Measurements from ENCODE around the gene SIRPG. TPM values are rescaled to one million over a fixed set of nuclear protein-coding genes. Genes with fewer than 3 reads are reported as not detected.

Gene SIRPG
- total and polyA plus RNA-seq, 4 experiments from 2014 or later, result 32.4 to 211 (median 85.2) TPM

DNA sequence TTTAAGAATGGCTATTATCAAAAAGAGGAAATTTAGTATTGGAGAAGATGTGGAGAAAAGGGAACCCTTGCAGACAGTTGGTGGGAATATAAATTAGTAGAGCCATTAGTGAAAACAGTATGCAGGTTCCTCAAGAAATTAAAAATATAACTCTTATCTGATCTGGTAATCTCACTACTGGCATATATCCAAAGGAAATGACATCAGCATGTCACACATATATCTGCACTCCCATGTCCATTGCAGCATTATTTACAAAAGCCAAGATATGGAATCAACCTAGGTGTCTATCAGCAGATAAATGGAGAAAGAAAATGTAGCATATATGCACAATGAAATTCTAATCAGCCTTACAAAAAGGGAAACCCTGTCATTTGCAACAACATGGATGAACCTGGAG, 2.6 kb downstream of the SIRPG start:
- peaks cover 96% of the 10 kb centered on the region for H3K4me1 ChIP-seq (ENCODE audit: insufficient read depth, low read length)

DNA sequence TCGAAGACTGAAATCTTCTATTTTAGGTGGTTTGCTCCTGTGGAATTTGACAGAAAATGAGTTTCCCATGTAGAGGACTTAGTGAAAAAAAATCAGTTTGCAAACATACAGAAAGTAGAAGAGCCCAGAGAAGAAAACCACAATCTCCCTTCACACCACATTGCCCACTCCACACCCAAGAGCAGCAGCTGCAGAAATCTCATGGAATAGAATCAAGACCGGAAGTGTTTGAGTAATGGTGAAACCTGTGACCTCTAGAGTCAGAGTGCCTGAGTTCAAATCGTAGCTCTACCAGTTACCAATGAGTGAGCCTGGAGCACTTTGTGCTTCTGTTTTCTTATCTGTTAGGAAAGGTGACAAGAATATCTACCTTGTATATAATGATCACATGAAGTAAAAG, 4.6 kb downstream of the SIRPG start:
- peaks cover 42 to 56% of the 10 kb centered on the region in 2 donors for H3K36me3 Mint-ChIP-seq
- ChIA-PET CTCF (ENCODE audit: partially characterized antibody) (no interaction called here), POLR2A (ENCODE audit: partially characterized antibody) (interaction anchor here (1.0 to 6.1 kb wide), 2 partner anchors 13 to 22 kb away, joined by 3 to 37 read pairs; no protein-coding TSS in a partner anchor)
- intact Hi-C loops (cut with micrococcal nuclease), result loop anchor here (5.0 kb wide), 1 partner anchor 34 kb away; no protein-coding TSS in a partner anchor
- H3K27ac Mint-ChIP-seq, result peak overlapping the region; percentile 33 to 90 (median 79)
- H3K36me3 ChIP-seq (ENCODE audit: insufficient read depth, low read length), result peaks cover 8% of the 10 kb centered on the region
- peaks cover 78% of the 10 kb centered on the region for H3K4me1 ChIP-seq (ENCODE audit: insufficient read depth, low read length)
- H3K27ac ChIP-seq (ENCODE audit: low read depth, low read length), result no peak overlapping the region
- no peak for DNase-seq
- peaks cover 57 to 85% (median 73%) of the 10 kb centered on the region in 4 donors for H3K4me1 Mint-ChIP-seq
- no peak overlapping the region for H3K4me3 ChIP-seq (ENCODE audit: low read length in 2 of 2)
- no peaks in the 10 kb centered on the region for H3K9me3 ChIP-seq (ENCODE audit: control insufficient read depth in 1 of 2, low read length in 2 of 2)
- H3K27me3 ChIP-seq (ENCODE audit: insufficient read depth, low read length), result no peaks in the 10 kb centered on the region
- peak overlapping the region; percentile 53 to 90 (median 80) for H3K4me3 Mint-ChIP-seq
- H3K9me3 Mint-ChIP-seq, result peaks cover 0 to 18% (median 3%) of the 10 kb centered on the region in 8 donors
- H3K27me3 Mint-ChIP-seq, result no peaks in the 10 kb centered on the region

More for the DNA sequence above, 2.6 kb downstream of the SIRPG start:
- Histone ChIP-seq H3K27ac (ENCODE audit: low read depth, low read length) (peak overlapping the region; percentile 56), H3K9me3 (ENCODE audit: control insufficient read depth in 1 of 2, low read length in 2 of 2) (no peaks in the 10 kb centered on the region), H3K27me3 (ENCODE audit: insufficient read depth, low read length) (no peaks in the 10 kb centered on the region), H3K4me3 (ENCODE audit: low read length in 2 of 2) (peak overlapping the region; percentile 39 to 52), H3K36me3 (ENCODE audit: insufficient read depth, low read length) (peaks cover 4% of the 10 kb centered on the region)
- H3K4me3 Mint-ChIP-seq, result peak overlapping the region; percentile 77 to 87 (median 86)
- CTCF ChIA-PET (ENCODE audit: partially characterized antibody), result interaction anchor here (1.2 kb wide), 1 partner anchor 121 kb away, joined by 4 read pairs; no protein-coding TSS in a partner anchor
- peak in 4 of 5 donors; percentile 53 to 69 (median 61) for DNase-seq
- POLR2A ChIA-PET (ENCODE audit: partially characterized antibody), result interaction anchor here (6.1 kb wide), 1 partner anchor 11 kb away, joined by 37 read pairs; no protein-coding TSS in a partner anchor
- intact Hi-C loops (cut with micrococcal nuclease), result loop anchor here (5.0 kb wide), 2 partner anchors 32 to 77 kb away; no protein-coding TSS in a partner anchor
- peaks cover 27 to 42% of the 10 kb centered on the region in 2 donors for H3K36me3 Mint-ChIP-seq
- H3K27me3 Mint-ChIP-seq, result no peaks in the 10 kb centered on the region
- peak overlapping the region; percentile 82 to 94 (median 87) for H3K27ac Mint-ChIP-seq
- H3K9me3 Mint-ChIP-seq, result peaks cover 0 to 18% (median 3%) of the 10 kb centered on the region in 8 donors
- peaks cover 71 to 93% (median 84%) of the 10 kb centered on the region in 4 donors for H3K4me1 Mint-ChIP-seq

GRCh38 chr20:1652104-1652503, 5.5 kb downstream of the SIRPG start:
- DNase-seq, result no peak
- intact Hi-C loops (cut with micrococcal nuclease), result loop anchor here (5.0 kb wide), 1 partner anchor 35 kb away; no protein-coding TSS in a partner anchor
- Mint-ChIP-seq H3K4me3 (peak overlapping the region; percentile 1 to 92 (median 70)), H3K9me3 (peaks cover 0 to 18% (median 3%) of the 10 kb centered on the region in 8 donors), H3K27ac (peak overlapping the region; percentile 11 to 87 (median 65)), H3K4me1 (peaks cover 62 to 87% (median 71%) of the 10 kb centered on the region in 4 donors), H3K36me3 (peaks cover 45 to 64% of the 10 kb centered on the region in 2 donors), H3K27me3 (no peaks in the 10 kb centered on the region)
- no peaks in the 10 kb centered on the region for H3K27me3 ChIP-seq (ENCODE audit: insufficient read depth, low read length)
- no peaks in the 10 kb centered on the region for H3K9me3 ChIP-seq (ENCODE audit: control insufficient read depth in 1 of 2, low read length in 2 of 2)
- H3K27ac ChIP-seq (ENCODE audit: low read depth, low read length), result no peak overlapping the region
- H3K36me3 ChIP-seq (ENCODE audit: insufficient read depth, low read length), result peaks cover 15% of the 10 kb centered on the region
- H3K4me1 ChIP-seq (ENCODE audit: insufficient read depth, low read length), result peaks cover 78% of the 10 kb centered on the region
- ChIA-PET POLR2A (ENCODE audit: partially characterized antibody) (interaction anchor here (1.2 to 6.1 kb wide), 7 partner anchors 7 to 28 kb away, joined by 4 to 37 read pairs (median 8); no protein-coding TSS in a partner anchor), CTCF (ENCODE audit: partially characterized antibody) (interaction anchor here (1.2 to 3.0 kb wide), 2 partner anchors 82 to 96 kb away, joined by 3 to 7 read pairs; no protein-coding TSS in a partner anchor)
- no peak overlapping the region for H3K4me3 ChIP-seq (ENCODE audit: low read length in 2 of 2)

DNA sequence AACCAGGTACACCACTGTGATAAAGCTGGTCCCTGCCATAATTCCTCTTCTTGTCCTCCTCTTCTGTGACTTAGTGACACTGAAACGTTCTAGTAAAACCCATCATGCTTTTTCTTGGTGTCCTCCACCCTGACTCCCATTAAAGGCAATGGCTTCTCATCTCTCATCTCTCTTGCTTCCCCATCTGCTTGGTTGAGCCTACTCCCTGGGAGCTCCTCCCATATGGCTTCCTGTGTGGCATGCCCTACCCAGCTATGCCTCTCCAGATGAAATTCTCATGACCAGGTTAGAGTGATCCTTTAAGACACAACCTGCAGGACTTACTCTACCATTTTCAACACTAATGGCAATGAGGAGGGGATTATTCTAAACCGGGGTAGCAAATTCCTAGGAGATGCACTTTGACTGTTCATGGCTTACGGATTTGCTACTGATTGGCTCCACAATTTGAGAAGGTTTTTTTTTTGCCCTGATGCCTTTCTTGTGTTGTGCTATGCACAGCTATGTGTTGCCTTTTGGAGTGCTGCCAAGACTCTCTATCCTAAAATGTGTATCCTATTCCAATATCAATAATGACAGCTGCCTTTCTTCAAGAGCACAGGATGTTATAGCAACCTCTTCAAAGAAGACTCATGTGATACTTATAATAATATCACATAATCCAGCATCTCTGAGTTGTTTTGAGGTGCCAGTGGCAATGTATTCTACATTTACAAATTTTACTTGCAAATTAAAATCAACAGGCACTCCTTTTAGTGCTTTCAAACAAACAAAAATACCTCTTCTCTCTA, 6.1 kb downstream of the SIRPG start:
- POLR2A ChIA-PET (ENCODE audit: partially characterized antibody), result interaction anchor here (0.8 to 2.7 kb wide), 12 partner anchors 8 to 29 kb away, joined by 3 to 19 read pairs (median 6); no protein-coding TSS in a partner anchor
- CTCF ChIA-PET (ENCODE audit: partially characterized antibody), result interaction anchor here (1.1 to 3.0 kb wide), 3 partner anchors 20 to 96 kb away, joined by 3 to 7 read pairs (median 3); no protein-coding TSS in a partner anchor
- Mint-ChIP-seq H3K4me3 (peak overlapping the region; percentile 1 to 92 (median 81)), H3K36me3 (peaks cover 50 to 66% of the 10 kb centered on the region in 2 donors), H3K27ac (peak overlapping the region; percentile 31 to 87 (median 80)), H3K4me1 (peaks cover 62 to 88% (median 71%) of the 10 kb centered on the region in 4 donors), H3K27me3 (no peaks in the 10 kb centered on the region), H3K9me3 (peaks cover 0 to 18% (median 3%) of the 10 kb centered on the region in 8 donors)
- Histone ChIP-seq H3K36me3 (ENCODE audit: insufficient read depth, low read length) (peaks cover 15% of the 10 kb centered on the region), H3K4me3 (ENCODE audit: low read length in 2 of 2) (peak overlapping the region in 1 of 2 donors; percentile 20), H3K27ac (ENCODE audit: low read depth, low read length) (no peak overlapping the region), H3K9me3 (ENCODE audit: control insufficient read depth in 1 of 2, low read length in 2 of 2) (no peaks in the 10 kb centered on the region), H3K4me1 (ENCODE audit: insufficient read depth, low read length) (peaks cover 79% of the 10 kb centered on the region), H3K27me3 (ENCODE audit: insufficient read depth, low read length) (no peaks in the 10 kb centered on the region)
- DNase-seq, result no peak
- intact Hi-C loops (cut with micrococcal nuclease), result loop anchor here (1.0 to 5.0 kb wide), 3 partner anchors 9 to 36 kb away; no protein-coding TSS in a partner anchor

DNA sequence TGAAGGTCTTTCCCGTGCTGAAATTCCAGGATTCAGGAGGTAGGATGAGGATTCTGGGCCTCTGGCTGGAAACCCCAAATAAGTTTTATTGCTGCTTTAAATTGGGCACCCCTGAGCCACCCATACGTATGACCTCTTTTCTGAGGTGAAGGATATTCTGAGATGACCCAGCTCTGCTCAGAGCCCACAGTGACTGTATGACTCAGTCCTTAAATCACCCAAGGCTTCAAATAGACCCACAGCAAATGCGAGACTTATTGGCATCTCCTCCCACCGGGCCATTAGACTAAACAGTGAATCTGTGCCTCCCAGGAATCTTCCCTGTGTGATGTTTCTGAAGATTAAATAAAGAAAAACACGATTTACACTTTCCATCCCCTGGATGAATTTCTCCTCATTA, 9.5 kb downstream of the SIRPG start:
- peaks cover 49 to 68% of the 10 kb centered on the region in 2 donors for H3K36me3 Mint-ChIP-seq
- ChIA-PET CTCF (ENCODE audit: partially characterized antibody) (interaction anchor here (1.4 to 1.9 kb wide), 3 partner anchors 17 to 129 kb away, joined by 3 to 7 read pairs (median 3); no protein-coding TSS in a partner anchor), POLR2A (ENCODE audit: partially characterized antibody) (interaction anchor here (1.3 to 2.2 kb wide), 4 partner anchors 10 to 23 kb away, joined by 4 to 8 read pairs (median 5); partner anchors contain the start of gene SIRPG)
- no peak overlapping the region for H3K27ac ChIP-seq (ENCODE audit: low read depth, low read length)
- no peaks in the 10 kb centered on the region for H3K9me3 ChIP-seq (ENCODE audit: control insufficient read depth in 1 of 2, low read length in 2 of 2)
- H3K4me1 ChIP-seq (ENCODE audit: insufficient read depth, low read length), result peaks cover 66% of the 10 kb centered on the region
- peaks cover 0 to 10% (median 2%) of the 10 kb centered on the region in 8 donors for H3K9me3 Mint-ChIP-seq
- no peak for DNase-seq
- no peak overlapping the region for H3K4me3 ChIP-seq (ENCODE audit: low read length in 2 of 2)
- H3K4me1 Mint-ChIP-seq, result peaks cover 46 to 78% (median 54%) of the 10 kb centered on the region in 4 donors
- H3K27me3 Mint-ChIP-seq, result no peaks in the 10 kb centered on the region
- peak overlapping the region in 4 of 7 donors; percentile 27 to 76 (median 54) for H3K27ac Mint-ChIP-seq
- H3K4me3 Mint-ChIP-seq, result peak overlapping the region in 1 of 8 donors; percentile 57
- intact Hi-C loops (cut with micrococcal nuclease), result no loop called here
- no peaks in the 10 kb centered on the region for H3K27me3 ChIP-seq (ENCODE audit: insufficient read depth, low read length)
- peaks cover 32% of the 10 kb centered on the region for H3K36me3 ChIP-seq (ENCODE audit: insufficient read depth, low read length)

DNA sequence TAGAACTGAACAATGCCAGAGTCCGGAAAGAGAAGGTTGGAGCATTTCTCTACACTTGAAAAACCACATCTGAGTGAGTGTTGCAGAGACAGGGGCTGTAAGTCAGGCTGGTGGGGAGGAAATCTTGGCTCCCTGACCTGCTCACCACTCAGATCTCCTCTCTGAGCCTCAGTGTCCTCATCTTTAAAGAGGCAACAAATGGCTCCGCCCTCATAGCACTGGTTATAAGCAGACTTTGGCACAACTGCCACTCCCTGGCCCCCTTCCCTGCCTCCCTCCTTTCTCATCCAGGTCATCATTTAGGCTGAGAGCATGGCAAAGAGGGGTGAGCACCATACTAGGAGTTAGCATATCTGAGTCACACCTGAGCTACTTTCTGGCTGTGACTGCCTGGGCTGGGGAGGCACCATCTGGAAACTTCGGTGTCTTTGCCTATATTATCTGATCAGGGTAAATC, 10.6 kb downstream of the SIRPG start:
- Mint-ChIP-seq H3K4me3 (peak overlapping the region in 7 of 8 donors; percentile 49 to 81 (median 65)), H3K9me3 (peaks cover 0 to 8% (median 0%) of the 10 kb centered on the region in 8 donors), H3K4me1 (peaks cover 38 to 69% (median 45%) of the 10 kb centered on the region in 4 donors), H3K27ac (peak overlapping the region; percentile 47 to 88 (median 77)), H3K27me3 (no peaks in the 10 kb centered on the region), H3K36me3 (peaks cover 44 to 63% of the 10 kb centered on the region in 2 donors)
- POLR2A ChIA-PET (ENCODE audit: partially characterized antibody), result interaction anchor here (0.9 to 2.2 kb wide), 3 partner anchors 11 to 49 kb away, joined by 3 to 8 read pairs (median 5); partner anchors contain the start of gene SIRPG
- H3K27ac ChIP-seq (ENCODE audit: low read depth, low read length), result no peak overlapping the region
- no peak overlapping the region for H3K4me3 ChIP-seq (ENCODE audit: low read length in 2 of 2)
- peaks cover 32% of the 10 kb centered on the region for H3K36me3 ChIP-seq (ENCODE audit: insufficient read depth, low read length)
- no peaks in the 10 kb centered on the region for H3K9me3 ChIP-seq (ENCODE audit: control insufficient read depth in 1 of 2, low read length in 2 of 2)
- H3K27me3 ChIP-seq (ENCODE audit: insufficient read depth, low read length), result no peaks in the 10 kb centered on the region
- H3K4me1 ChIP-seq (ENCODE audit: insufficient read depth, low read length), result peaks cover 55% of the 10 kb centered on the region
- DNase-seq, result no peak
- CTCF ChIA-PET (ENCODE audit: partially characterized antibody), result interaction anchor here (1.4 to 1.9 kb wide), 3 partner anchors 18 to 130 kb away, joined by 3 to 7 read pairs (median 3); no protein-coding TSS in a partner anchor
- intact Hi-C loops (cut with micrococcal nuclease), result no loop called here
